Uterus (tissue), 4 donors: Measurements from ENCODE around the gene MRPL52. TPM values are rescaled to one million over a fixed set of nuclear protein-coding genes. Genes with fewer than 3 reads are reported as not detected.

Source experiments
- DNase-seq, 2 donors: peaks; one replicate each; pipeline ENCODE4 v3.0.0-alpha.2; 2019 to 2020
- H3K27ac ChIP-seq, 2 donors: fragments of 200-600 bp; sonication (generic); 1 replicate in 1 of 2; 2 replicates in 1 of 2; pipeline ENCODE4 v1.5.1; 2016 to 2018
- H3K27me3 ChIP-seq, 2 donors: fragments of 200-600 bp; sonication (generic); one replicate each; pipeline ENCODE4 v1.5.1; 2018 to 2019; ENCODE audit warnings: control low read depth in 1 of 2
- H3K36me3 ChIP-seq, 2 donors: fragments of 200-600 bp; sonication (generic); one replicate each; pipeline ENCODE4 v1.5.1; 2019; ENCODE audit warnings: control low read depth in 1 of 2
- H3K4me1 ChIP-seq, 2 donors: fragments of 200-600 bp; sonication (generic); one replicate each; pipeline ENCODE4 v1.5.1; 2018 to 2019; ENCODE audit warnings: control low read depth in 1 of 2
- H3K4me3 ChIP-seq, 2 donors: fragments of 200-600 bp; sonication (generic); 1 replicate in 1 of 2; 2 replicates in 1 of 2; pipeline ENCODE4 v1.5.1; 2018 to 2019; ENCODE audit warnings: mild to moderate bottlenecking in 1 of 2
- H3K9me3 ChIP-seq, 2 donors: fragments of 200-600 bp; sonication (generic); one replicate each; pipeline ENCODE4 v1.5.1; 2019; ENCODE audit warnings: control low read depth in 1 of 2
- POLR2A ChIP-seq, 2 donors: fragments of 450-650 bp; IDR thresholded peaks; one replicate each; pipeline ENCODE4 v1.6.1; 2016; ENCODE audit warnings: antibody characterized with exemption in 2 of 2, mild to moderate bottlenecking in 1 of 2, moderate library complexity in 1 of 2
- intact Hi-C: fragments of 100-400 bp; cut with DNase I; formaldehyde crosslinking; loops from one replicate; pipeline ENCODE4 v1.15.1; 2023; ENCODE audit warnings: low total_unique reads
- total RNA-seq, 4 donors: library from RNA; depleted of rRNA in 3 of 4; stranded (reverse); fragments of >200 nt in 3 of 4; gene quantifications; one replicate each; pipeline versions ENCODE4 v1.1.0 to v1.2.4, GENCODE V29; 2014 to 2023
- TF ChIP-seq, protein P1 (sequence below), 4 experiments: fragments of 200-600 bp in 2 of 4; fragments of 450-650 bp in 2 of 4; sonication (generic) in 2 of 4; IDR thresholded peaks; one replicate each; pipeline ENCODE4 v1.5.1; 2016 to 2019; ENCODE audit warnings: antibody characterized with exemption in 4 of 4, mild to moderate bottlenecking in 2 of 4, moderate library complexity in 1 of 4
- donor health status: DM: yes; HTN: yes; CAD: no.

MRPL52 gene
- total RNA-seq, 4 donors from 2014 or later: 14.3 to 255 (median 35.3) TPM

DNA sequence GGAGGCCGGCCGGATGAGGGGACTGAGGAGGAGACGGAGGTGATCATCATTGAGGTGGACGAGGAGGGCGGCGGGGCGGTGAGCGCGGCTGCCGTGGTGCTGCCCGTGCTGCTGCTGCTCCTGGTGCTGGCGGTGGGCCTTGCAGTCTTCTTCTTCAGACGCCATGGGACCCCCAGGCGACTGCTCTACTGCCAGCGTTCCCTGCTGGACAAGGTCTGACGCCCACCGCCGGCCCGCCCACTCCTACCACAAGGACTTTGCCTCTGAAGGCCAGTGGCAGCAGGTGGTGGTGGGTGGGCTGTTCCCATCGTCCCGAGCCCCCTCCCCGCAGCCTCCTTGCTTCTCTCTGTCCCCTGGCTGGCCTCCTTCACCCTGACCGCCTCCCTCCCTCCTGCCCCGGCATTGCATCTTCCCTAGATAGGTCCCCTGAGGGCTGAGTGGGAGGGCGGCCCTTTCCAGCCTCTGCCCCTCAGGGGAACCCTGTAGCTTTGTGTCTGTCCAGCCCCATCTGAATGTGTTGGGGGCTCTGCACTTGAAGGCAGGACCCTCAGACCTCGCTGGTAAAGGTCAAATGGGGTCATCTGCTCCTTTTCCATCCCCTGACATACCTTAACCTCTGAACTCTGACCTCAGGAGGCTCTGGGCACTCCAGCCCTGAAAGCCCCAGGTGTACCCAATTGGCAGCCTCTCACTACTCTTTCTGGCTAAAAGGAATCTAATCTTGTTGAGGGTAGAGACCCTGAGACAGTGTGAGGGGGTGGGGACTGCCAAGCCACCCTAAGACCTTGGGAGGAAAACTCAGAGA, 16.3 kb downstream of the MRPL52 start:
- no peaks in the 10 kb centered on the region for H3K36me3 ChIP-seq
- peak overlapping the region; percentile 96 to 100 for H3K27ac ChIP-seq
- DNase-seq: no peak
- H3K27me3 ChIP-seq: no peaks in the 10 kb centered on the region
- no peaks in the 10 kb centered on the region for H3K9me3 ChIP-seq
- peaks cover 28 to 68% of the 10 kb centered on the region in 2 donors for H3K4me1 ChIP-seq
- H3K4me3 ChIP-seq: no peak overlapping the region
- intact Hi-C loops: no loop called here
- TF ChIP-seq, protein P1, sequence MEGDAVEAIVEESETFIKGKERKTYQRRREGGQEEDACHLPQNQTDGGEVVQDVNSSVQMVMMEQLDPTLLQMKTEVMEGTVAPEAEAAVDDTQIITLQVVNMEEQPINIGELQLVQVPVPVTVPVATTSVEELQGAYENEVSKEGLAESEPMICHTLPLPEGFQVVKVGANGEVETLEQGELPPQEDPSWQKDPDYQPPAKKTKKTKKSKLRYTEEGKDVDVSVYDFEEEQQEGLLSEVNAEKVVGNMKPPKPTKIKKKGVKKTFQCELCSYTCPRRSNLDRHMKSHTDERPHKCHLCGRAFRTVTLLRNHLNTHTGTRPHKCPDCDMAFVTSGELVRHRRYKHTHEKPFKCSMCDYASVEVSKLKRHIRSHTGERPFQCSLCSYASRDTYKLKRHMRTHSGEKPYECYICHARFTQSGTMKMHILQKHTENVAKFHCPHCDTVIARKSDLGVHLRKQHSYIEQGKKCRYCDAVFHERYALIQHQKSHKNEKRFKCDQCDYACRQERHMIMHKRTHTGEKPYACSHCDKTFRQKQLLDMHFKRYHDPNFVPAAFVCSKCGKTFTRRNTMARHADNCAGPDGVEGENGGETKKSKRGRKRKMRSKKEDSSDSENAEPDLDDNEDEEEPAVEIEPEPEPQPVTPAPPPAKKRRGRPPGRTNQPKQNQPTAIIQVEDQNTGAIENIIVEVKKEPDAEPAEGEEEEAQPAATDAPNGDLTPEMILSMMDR (IDR thresholded peaks at IDR 0.05): no peak
- TF ChIP-seq POLR2A (IDR thresholded peaks at IDR 0.05): no peak

DNA sequence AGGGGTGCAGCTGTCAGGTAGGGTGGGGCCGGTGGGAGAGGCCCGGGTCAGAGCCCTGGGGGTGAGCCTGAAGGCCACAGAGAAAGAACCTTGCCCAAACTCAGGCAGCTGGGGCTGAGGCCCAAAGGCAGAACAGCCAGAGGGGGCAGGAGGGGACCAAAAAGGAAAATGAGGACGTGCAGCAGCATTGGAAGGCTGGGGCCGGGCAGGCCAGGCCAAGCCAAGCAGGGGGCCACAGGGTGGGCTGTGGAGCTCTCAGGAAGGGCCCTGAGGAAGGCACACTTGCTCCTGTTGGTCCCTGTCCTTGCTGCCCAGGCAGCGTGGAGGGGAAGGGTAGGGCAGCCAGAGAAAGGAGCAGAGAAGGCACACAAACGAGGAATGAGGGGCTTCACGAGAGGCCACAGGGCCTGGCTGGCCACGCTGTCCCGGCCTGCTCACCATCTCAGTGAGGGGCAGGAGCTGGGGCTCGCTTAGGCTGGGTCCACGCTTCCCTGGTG, 17.2 kb downstream of the MRPL52 start:
- no peaks in the 10 kb centered on the region for H3K9me3 ChIP-seq
- peak overlapping the region; percentile 96 to 100 for H3K27ac ChIP-seq
- no peak for TF ChIP-seq POLR2A (IDR thresholded peaks at IDR 0.05)
- TF ChIP-seq, protein P1 (IDR thresholded peaks at IDR 0.05): no peak
- intact Hi-C loops: no loop called here
- H3K27me3 ChIP-seq: no peaks in the 10 kb centered on the region
- DNase-seq: no peak
- H3K36me3 ChIP-seq: no peaks in the 10 kb centered on the region
- peaks cover 36 to 70% of the 10 kb centered on the region in 2 donors for H3K4me1 ChIP-seq
- H3K4me3 ChIP-seq: no peak overlapping the region

DNA sequence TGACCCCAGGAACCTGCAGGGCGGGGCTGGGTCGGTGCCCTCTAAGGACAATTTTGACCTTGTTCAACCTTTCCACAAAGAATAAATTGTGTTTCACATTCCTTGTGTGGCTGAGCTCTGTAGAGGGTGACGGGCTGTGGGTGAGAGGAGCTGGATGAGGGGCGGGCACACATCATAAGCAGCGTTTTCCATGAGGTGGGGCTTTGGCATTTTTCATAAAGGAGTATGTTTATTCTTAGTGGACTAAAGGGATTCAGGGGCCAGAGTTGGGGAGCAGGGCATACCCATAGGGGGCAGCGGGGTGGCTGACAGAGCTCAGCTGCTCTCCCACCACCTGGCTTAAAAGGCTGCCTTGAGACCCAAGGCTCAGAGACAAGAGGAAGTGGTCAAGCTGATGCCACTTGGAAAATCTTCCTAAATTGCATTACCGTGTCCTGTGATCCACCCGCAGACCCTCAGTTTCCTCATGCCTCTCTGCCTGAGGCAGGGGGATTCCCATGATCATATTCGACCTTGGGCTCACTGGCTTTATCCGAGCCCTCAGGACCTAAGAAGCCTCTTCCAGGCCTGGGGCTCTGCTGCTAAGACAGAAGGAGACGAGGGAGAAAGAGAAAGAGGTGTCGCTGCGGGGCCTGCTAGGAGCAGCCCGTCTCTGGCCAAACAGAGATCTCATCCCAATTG, 18.1 kb downstream of the MRPL52 start:
- DNase-seq: peak in 1 of 2 donors; percentile 42
- no peak for TF ChIP-seq POLR2A (IDR thresholded peaks at IDR 0.05)
- no peaks in the 10 kb centered on the region for H3K36me3 ChIP-seq
- intact Hi-C loops: no loop called here
- peaks cover 38 to 69% of the 10 kb centered on the region in 2 donors for H3K4me1 ChIP-seq
- no peaks in the 10 kb centered on the region for H3K27me3 ChIP-seq
- H3K9me3 ChIP-seq: no peaks in the 10 kb centered on the region
- H3K27ac ChIP-seq: peak overlapping the region; percentile 96 to 100
- H3K4me3 ChIP-seq: peak overlapping the region in 1 of 2 donors; percentile 2

DNA sequence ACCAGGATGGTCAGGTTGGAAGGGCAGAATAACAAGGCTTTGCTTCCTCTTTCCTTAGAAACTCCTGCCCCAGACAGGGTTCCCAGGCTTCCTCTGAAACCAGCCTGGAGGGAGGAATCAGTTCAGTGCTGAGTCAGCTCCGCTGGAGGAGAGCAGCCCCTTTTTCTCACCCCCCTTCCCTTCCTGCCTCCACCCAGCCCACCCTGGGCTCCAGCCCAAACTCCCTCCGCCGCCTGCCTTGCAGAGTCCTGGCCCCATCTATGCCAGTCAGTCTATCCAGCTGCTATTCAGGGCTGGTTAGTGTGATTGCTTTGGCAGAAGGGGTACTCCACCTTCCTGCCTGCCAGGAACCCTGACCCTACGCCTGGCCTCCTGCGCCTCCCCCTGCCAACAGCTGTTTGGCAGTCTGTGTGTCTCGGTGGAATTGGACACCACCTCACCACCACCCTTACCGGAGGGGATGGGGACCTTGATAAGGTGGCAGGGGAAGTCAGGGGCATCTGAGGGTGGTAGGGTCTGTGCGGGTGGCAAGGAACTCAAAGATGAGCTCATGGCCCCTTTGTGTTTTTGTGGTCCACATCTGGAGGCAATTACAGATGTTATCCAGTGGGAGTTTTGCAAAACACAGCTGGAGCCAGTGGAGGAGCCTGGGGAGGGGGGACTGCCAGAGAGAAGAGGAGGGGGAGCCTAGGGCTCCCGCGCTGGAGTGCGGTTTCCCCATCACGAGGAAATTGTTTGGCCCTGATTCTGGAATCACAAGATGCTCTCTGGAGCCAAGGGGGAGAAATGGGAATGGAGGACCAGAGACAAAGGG, 18.9 kb downstream of the MRPL52 start:
- no peak for TF ChIP-seq POLR2A (IDR thresholded peaks at IDR 0.05)
- TF ChIP-seq, protein P1 (IDR thresholded peaks at IDR 0.05): no peak
- Histone ChIP-seq H3K4me1 (peaks cover 39 to 69% of the 10 kb centered on the region in 2 donors), H3K9me3 (no peaks in the 10 kb centered on the region), H3K4me3 (peak overlapping the region; percentile 3 to 14), H3K36me3 (no peaks in the 10 kb centered on the region), H3K27ac (peak overlapping the region; percentile 96 to 100), H3K27me3 (no peaks in the 10 kb centered on the region)
- peak; percentile 91 to 93 for DNase-seq
- intact Hi-C loops: no loop called here

DNA sequence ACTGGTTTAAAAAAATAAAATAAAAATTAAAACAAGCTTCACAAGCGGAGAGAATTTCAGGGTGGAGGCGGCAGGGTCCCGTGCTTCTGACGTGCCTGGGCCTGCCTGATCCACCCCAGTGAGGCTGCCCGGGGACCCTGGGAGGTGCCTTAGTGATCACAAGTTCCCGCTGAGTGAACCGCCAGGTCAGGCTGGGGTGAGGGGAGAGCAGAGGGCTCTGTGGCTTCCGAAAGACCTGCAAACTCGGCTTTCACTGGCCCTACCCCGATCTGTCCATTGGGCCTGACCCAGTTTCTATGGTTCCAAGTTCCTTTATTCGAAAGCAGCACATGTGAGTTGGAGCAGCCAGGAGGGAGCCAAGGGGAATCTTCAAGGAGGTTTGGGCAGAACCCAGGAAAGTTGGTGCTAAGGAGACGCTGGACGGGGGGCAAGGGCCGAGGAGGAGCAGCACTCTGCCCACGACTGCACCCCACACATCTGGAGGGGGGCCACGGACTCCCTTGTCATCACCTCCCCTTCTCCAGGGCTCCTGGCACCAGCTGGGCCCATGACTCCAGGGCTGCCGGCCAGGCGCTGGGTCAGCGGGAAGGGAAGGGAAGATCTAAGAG, 19.6 kb downstream of the MRPL52 start:
- Histone ChIP-seq H3K36me3 (no peaks in the 10 kb centered on the region), H3K4me3 (peak overlapping the region; percentile 3 to 14), H3K9me3 (no peaks in the 10 kb centered on the region), H3K4me1 (peaks cover 39 to 69% of the 10 kb centered on the region in 2 donors), H3K27me3 (no peaks in the 10 kb centered on the region), H3K27ac (peak overlapping the region; percentile 96 to 100)
- peak in 1 of 2 donors; percentile 9 for TF ChIP-seq POLR2A (IDR thresholded peaks at IDR 0.05)
- TF ChIP-seq, protein P1 (IDR thresholded peaks at IDR 0.05): no peak
- intact Hi-C loops: no loop called here
- peak; percentile 80 to 85 for DNase-seq
